HepG2 (cell line): ENCODE results near the gene ALDH3B1. TPM values are rescaled to one million over a fixed set of nuclear protein-coding genes. Genes with fewer than 3 reads are reported as not detected.

Experiments used
- ATAC-seq: fragments of 200-7000 bp; cut with Tn5 transposase; 3 replicates; pipeline ENCODE4 v1.9.1; 2020; ENCODE audit warnings: mild to moderate bottlenecking, moderate library complexity
- BruUV-seq: library from RNA; stranded (reverse); fragments of 400-500 nt; replicated peaks from 2 replicates; lab custom pipeline; 2021; lab: Mats Ljungman, UMichigan
- CTCF ChIA-PET: fragments of 300-600 bp; formaldehyde crosslinking; extraction: SDS; loops from one replicate; lab custom pipeline; 2021; ENCODE audit warnings: low total read pairs, inconsistent platforms, low intra/inter-chr PET ratio; lab: Yijun Ruan, JAX
- POLR2A ChIA-PET: fragments of 350-600 bp; sonication (Branson Sonifier 250); formaldehyde crosslinking; loops from one replicate; lab custom pipeline; 2020; ENCODE audit warnings: antibody characterized with exemption, inconsistent platforms; lab: Yijun Ruan, JAX
- DNase-seq: peaks from one replicate; pipeline ENCODE4 v3.0.0-alpha.2; 2015; ENCODE audit warnings: low spot score
- FAIRE-seq: peaks from 3 replicates; lab custom pipeline; 2011; peaks lifted over from hg19 to GRCh38; lab: Jason Lieb, UNC
- H2AFZ ChIP-seq: one replicate; pipeline ENCODE4 v1.6.1; 2011; ENCODE audit warnings: low read length, inconsistent platforms
- H3K27ac ChIP-seq: fragments of 300-600 bp; 3 replicates; pipeline ENCODE4 v1.8.0; 2011; ENCODE audit warnings: mixed run types, mild to moderate bottlenecking, mixed read lengths, low read length, inconsistent platforms; ENCODE audit not compliant: insufficient read depth; ENCODE audit errors: extremely low read length
- H3K27me3 ChIP-seq, 2 experiments: fragments of 200-600 bp in 1 of 2; 2 replicates in 1 of 2; 3 replicates in 1 of 2; pipeline versions ENCODE4 v1.6.0 to v1.8.0; 2011; ENCODE audit warnings: low read length in 2 of 2, mild to moderate bottlenecking in 2 of 2, moderate library complexity in 2 of 2, inconsistent platforms in 1 of 2; ENCODE audit not compliant: insufficient read depth in 2 of 2, control insufficient read depth in 1 of 2
- H3K36me3 ChIP-seq, 2 experiments: fragments of 200-600 bp in 1 of 2; replicated peaks in 1 of 2; 2 replicates in 1 of 2; 3 replicates in 1 of 2; pipeline versions ENCODE4 v1.5.1 to v1.8.0; 2011; ENCODE audit warnings: low read length in 2 of 2, inconsistent platforms in 1 of 2; ENCODE audit not compliant: insufficient read depth in 2 of 2, control insufficient read depth in 1 of 2
- H3K4me1 ChIP-seq: 2 replicates; pipeline ENCODE4 v1.5.1; 2012; ENCODE audit warnings: low read length, inconsistent platforms; ENCODE audit not compliant: insufficient read depth
- H3K4me2 ChIP-seq: 2 replicates; pipeline ENCODE4 v1.6.0; 2011; ENCODE audit warnings: low read depth, low read length, inconsistent platforms
- H3K4me3 ChIP-seq, 3 experiments: fragments of 200-600 bp in 1 of 3; sonication (generic), shearing (Covaris generic) in 1 of 3; replicated peaks in 1 of 3; 2 replicates each; pipeline ENCODE4 v1.5.1; 2011 to 2016; ENCODE audit warnings: low read length in 3 of 3, inconsistent platforms in 2 of 3, low read depth in 2 of 3, mild to moderate bottlenecking in 2 of 3, control low read depth in 1 of 3, mixed read lengths in 1 of 3; ENCODE audit not compliant: insufficient read depth in 1 of 3
- H3K79me2 ChIP-seq: one replicate; pipeline ENCODE4 v1.6.1; 2011; ENCODE audit warnings: low read length, inconsistent platforms; ENCODE audit not compliant: insufficient read depth
- H3K9ac ChIP-seq: 2 replicates; pipeline ENCODE4 v1.6.0; 2011; ENCODE audit warnings: mild to moderate bottlenecking, low read depth, low read length, inconsistent platforms; ENCODE audit not compliant: insufficient read depth
- H3K9me3 ChIP-seq: 2 replicates; pipeline ENCODE4 v1.5.1; 2012; ENCODE audit warnings: mild to moderate bottlenecking, low read length
- H4K20me1 ChIP-seq: 2 replicates; pipeline ENCODE4 v1.6.0; 2011; ENCODE audit warnings: inconsistent platforms, mild to moderate bottlenecking, low read length, moderate library complexity; ENCODE audit not compliant: insufficient read depth
- ATF7 ChIP-seq, 2 experiments: fragments of 450-650 bp in 1 of 2; sonication (generic) in 1 of 2; formaldehyde crosslinking in 1 of 2; IDR thresholded peaks; 2 replicates each; pipeline versions ENCODE4 v1.4.0 to v1.6.1; 2016 to 2020; ENCODE audit warnings: antibody characterized with exemption in 1 of 2, mild to moderate bottlenecking in 1 of 2, missing genetic modification reagents in 1 of 2
- RBFOX2 ChIP-seq: fragments of 200-400 bp; formaldehyde crosslinking; IDR thresholded peaks from 2 replicates; pipeline ENCODE4 v1.6.1; 2017; ENCODE audit warnings: low read depth, mild to moderate bottlenecking, low read length
- WGBS: methylation state at CpG from one replicate; pipeline ENCODE4 v1.1.6; 2017; ENCODE audit warnings: low lambda C conversion rate; 5-methylcytosine and 5-hydroxymethylcytosine counted together
- in situ Hi-C: cut with HindIII; loops from 2 replicates; pipeline ENCODE4 v1.10.0; 2017; ENCODE audit warnings: low pct_unique_long_range_greater_than_20kb; ENCODE audit not compliant: extremely low pct_ligation_motif_present
- intact Hi-C: fragments of 100-400 bp; cut with micrococcal nuclease; formaldehyde crosslinking; loops from one replicate; pipeline ENCODE4 v1.10.0; 2022; ENCODE audit not compliant: unreplicated experiment
- polyA plus RNA-seq, 8 experiments: library from polyadenylated mRNA; depleted of rRNA in 3 of 8; stranded (reverse) in 7 of 8; unstranded in 1 of 8; fragments of >200 nt; fragmentation: Illumina TruSeq in 4 of 8; extraction: Trizol in 4 of 8; gene quantifications; 2 replicates each; pipeline versions ENCODE4 v1.2.1 to v1.2.3, GENCODE V29; 2011 to 2016; ENCODE audit warnings: low read depth in 4 of 8, missing spikeins in 1 of 8, mixed read lengths in 1 of 8; ENCODE audit not compliant: insufficient read depth in 1 of 8
- total RNA-seq, 5 experiments: library from RNA; depleted of rRNA; stranded (reverse); fragments of >200 nt; fragmentation: Illumina TruSeq; extraction: Trizol; gene quantifications; 2 replicates each; pipeline ENCODE4 v1.2.3, GENCODE V29; 2016; ENCODE audit warnings: low read depth in 1 of 5
- TF ChIP-seq, protein P1 (sequence below): sonication (generic); formaldehyde crosslinking; IDR thresholded peaks from 2 replicates; pipeline ENCODE4; 2020; ENCODE audit warnings: missing genetic modification reagents, mild to moderate bottlenecking, borderline replicate concordance

Gene ALDH3B1
- total and polyA plus RNA-seq, 2 of the 13 experiments (the other 11 are each of a cell fraction or from before 2014, with no cell fraction given), result 4.0 to 6.7 TPM

DNA sequence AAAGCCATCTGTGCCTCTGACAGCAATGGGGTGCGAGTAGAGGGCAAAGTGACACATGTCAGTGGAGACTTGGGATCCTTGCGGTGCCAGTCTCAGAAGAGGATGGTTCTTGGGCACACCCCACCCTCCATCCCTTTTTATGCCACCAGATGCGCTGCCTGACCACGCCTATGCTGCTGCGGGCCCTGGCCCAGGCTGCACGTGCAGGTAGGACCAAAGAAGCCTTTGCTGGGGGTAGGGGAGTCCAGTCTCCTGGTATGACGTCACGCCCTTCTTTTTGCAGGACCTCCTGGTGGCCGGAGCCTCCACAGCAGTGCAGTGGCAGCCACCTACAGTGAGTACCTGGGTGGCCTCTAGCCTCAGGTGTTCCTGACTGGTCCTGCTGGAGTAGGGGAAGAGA, 21.9 kb downstream of the ALDH3B1 start:
- Histone ChIP-seq H4K20me1 (no peaks in the 10 kb centered on the region), H3K9me3 (no peaks in the 10 kb centered on the region), H3K4me2 (peak overlapping the region; percentile 97), H3K36me3 (peaks cover 8 to 13% of the 10 kb centered on the region in 2 experiments; a peak in 3 of 5 replicates), H3K27ac (peak overlapping the region; percentile 86), H3K4me1 (peaks cover 37% of the 10 kb centered on the region), H3K79me2 (peaks cover 26% of the 10 kb centered on the region), H3K27me3 (no peaks in the 10 kb centered on the region; a peak in 1 of 5 replicates), H3K9ac (peak overlapping the region; percentile 96), H3K4me3 (peak overlapping the region in 1 of 3 experiments; percentile 84; a peak in 2 of 6 replicates), H2AFZ (no peak overlapping the region)
- no peak for FAIRE-seq
- ChIA-PET CTCF (no interaction called here), POLR2A (interaction anchor here (1.1 to 1.2 kb wide), 3 partner anchors 9 to 23 kb away, joined by 3 to 4 read pairs (median 3); partner anchors contain the start of gene ALDH3B1)
- intact Hi-C loops, result no loop called here
- BruUV-seq, result no TSS peak
- ATAC-seq, result no peak
- in situ Hi-C loops, result no loop called here
- no peak for DNase-seq
- 89% methylated on average over 6 of the region's 9 CpGs for WGBS
- TF ChIP-seq ATF7 (IDR thresholded peaks at IDR 0.05) (no peak), ATF7 (CRISPR knock-in tag; IDR thresholded peaks at IDR 0.05) (0 out of 2 replicates have a peak, but pooled peaks have one; percentile 13), RBFOX2 (0 out of 2 replicates have a peak, but pooled peaks have one; percentile 41)
- TF ChIP-seq, protein P1, sequence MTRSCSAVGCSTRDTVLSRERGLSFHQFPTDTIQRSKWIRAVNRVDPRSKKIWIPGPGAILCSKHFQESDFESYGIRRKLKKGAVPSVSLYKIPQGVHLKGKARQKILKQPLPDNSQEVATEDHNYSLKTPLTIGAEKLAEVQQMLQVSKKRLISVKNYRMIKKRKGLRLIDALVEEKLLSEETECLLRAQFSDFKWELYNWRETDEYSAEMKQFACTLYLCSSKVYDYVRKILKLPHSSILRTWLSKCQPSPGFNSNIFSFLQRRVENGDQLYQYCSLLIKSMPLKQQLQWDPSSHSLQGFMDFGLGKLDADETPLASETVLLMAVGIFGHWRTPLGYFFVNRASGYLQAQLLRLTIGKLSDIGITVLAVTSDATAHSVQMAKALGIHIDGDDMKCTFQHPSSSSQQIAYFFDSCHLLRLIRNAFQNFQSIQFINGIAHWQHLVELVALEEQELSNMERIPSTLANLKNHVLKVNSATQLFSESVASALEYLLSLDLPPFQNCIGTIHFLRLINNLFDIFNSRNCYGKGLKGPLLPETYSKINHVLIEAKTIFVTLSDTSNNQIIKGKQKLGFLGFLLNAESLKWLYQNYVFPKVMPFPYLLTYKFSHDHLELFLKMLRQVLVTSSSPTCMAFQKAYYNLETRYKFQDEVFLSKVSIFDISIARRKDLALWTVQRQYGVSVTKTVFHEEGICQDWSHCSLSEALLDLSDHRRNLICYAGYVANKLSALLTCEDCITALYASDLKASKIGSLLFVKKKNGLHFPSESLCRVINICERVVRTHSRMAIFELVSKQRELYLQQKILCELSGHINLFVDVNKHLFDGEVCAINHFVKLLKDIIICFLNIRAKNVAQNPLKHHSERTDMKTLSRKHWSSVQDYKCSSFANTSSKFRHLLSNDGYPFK (CRISPR knock-in tag), result no peak
